ENCODE results near the gene UBE2H.

The UBE2H gene

DNA sequence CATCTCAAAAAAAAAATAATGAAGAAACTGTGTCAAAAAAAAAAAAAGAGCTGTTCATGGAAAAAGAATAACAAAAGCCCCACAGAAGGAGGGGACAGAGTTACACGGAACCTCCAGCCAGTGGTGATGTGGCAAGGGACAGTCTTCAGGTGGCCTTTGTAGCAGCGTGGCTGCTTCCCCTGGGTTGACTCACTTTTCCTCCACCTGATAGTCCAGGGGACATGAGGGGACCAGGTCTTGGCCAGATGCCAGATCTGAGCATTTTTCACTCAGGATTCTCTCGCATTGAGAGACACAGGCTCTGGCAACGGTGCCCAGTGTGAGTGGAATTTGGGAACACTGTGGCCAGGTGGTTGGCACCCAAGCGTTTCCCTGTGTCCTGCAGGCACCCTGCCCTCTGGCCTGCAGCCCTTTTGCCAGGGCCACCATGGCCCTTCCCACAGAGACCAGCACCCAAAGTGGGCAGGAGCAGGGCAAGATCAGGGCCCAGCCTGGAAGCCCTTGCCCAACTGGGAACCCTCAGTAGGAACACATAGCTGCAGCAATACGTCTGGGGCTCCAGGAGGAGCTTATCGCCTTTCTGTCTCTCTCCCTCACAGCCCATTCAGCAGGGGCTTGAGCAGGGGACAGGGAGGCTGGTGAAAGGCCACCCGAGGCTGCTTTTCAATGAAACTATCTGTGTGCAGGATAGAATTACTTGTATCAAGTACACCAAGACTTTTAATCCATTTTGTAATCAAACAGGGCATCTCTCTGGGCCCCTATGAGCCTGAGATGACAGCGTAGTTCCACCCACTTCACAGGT lies 159.1 kb downstream of the UBE2H start:
- in situ Hi-C loops (cut with MboI; ENCODE audit: low sequenced_read_pairs), result no loop called here

DNA sequence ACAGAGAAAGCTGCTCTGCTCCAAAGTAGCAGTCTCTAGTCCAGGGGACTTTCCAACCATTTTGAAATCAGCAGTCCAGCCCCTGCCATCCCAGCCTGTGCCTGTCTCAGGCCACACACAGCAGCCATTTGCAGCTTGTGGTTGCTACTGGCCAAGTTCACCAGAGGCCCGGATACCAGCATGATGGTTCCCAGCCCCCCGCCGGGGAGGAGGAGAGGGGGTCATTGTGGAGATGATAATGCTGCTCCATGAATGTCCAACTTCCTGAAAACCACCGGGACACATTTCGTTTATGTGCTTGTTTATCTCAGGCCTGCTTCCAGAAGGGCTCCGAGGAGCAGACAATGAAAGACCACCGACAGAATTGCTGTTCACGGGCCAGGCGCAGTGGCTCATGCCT lies 160.0 kb downstream of the UBE2H start:
- in situ Hi-C loops (cut with MboI; ENCODE audit: low sequenced_read_pairs), result no loop called here

DNA sequence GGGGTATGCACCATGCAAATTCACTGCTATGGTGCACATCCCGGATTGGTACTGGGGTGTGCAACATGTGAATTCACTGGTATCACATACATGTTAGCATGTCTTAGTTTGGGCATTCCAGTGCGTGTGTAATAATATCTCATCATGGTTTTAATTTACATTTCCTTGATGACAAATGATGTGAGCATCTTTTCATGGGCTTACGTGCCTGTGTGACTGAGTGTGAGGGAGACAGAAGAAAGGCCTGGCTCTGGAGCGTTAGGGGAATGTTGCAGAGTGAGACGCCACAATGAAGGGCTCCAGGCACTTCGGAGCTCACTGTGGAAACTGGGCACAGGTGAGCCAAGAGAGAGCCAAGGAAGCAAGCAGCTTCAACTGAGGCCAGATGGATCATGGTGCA lies 162.6 kb downstream of the UBE2H start:
- in situ Hi-C loops (cut with MboI; ENCODE audit: low sequenced_read_pairs), result no loop called here

DNA sequence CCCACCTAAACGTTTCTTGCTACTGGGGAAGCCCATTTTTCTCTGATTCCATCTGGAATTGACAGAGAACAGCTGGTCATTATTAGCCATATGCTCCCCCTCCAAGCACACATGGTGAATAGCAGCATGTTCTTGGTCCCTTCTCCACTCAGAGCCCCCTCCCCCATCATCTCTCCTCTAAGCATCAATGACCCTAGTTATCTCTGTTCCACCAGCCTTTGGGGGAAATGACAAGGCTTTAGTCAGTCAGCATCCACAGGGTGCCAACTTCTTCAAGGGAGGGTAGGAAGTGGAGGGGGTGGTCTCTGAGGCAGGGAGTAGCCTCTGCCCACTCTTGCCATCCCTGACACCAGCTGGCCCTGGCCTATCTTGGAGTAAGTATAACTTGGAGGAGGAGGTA lies 163.1 kb downstream of the UBE2H start:
- in situ Hi-C loops (cut with MboI; ENCODE audit: low sequenced_read_pairs), result no loop called here

DNA sequence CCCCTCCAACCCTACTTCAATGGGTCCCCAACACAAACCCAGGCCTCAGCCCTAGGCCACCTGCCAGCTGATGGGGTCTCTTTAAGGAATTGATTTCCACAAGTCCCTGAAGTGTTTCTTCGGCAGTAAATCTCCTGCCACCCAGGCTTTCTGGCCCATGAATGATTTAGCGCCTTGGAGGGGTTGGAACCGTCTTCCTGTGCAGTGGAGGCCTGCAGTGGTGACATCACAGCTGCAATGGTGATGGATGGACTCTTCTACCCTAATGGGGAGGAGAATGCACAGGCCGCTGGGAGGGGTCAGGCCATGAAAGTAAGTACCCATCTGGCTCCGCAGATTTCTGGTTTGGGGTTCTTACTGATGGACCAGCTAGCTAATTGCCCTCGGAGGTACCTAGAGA lies 163.8 kb downstream of the UBE2H start:
- in situ Hi-C loops (cut with MboI; ENCODE audit: low sequenced_read_pairs), result no loop called here

DNA sequence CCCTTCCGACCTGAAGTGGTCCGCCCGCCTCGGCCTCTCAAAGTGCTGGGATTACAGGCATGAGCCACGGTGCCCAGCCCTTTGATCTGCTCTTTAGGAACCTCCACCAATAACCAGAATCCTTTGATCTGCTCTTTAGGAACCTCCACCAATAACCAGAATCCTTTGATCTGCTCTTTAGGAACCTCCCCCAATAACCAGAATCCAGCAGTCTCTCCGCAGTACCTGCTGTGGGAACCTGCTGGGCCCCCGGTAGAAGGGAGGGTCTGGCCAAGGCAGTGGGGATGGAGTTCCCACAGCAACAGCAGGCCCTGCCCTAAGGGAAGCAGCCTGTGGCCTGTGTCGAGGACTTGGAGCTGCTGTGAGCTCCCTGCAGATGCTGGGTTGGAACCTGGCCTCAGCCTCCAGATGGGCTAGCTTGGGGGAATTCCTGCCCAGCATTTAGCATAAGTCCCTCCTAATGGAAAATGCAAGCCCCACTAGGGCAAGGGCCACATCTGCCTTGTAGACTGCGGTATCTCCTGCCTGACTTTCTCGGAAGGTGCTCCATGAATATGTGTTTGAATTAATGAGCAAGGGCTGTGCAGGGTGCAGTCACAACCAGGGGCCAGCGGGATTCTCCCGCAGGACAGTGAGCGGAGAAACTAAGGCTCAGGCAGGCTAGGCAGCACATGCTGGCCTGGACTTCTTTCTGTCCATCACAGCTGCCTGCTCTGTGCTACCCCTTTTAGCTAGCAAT lies 165.8 kb downstream of the UBE2H start:
- in situ Hi-C loops (cut with MboI; ENCODE audit: low sequenced_read_pairs), result no loop called here

DNA sequence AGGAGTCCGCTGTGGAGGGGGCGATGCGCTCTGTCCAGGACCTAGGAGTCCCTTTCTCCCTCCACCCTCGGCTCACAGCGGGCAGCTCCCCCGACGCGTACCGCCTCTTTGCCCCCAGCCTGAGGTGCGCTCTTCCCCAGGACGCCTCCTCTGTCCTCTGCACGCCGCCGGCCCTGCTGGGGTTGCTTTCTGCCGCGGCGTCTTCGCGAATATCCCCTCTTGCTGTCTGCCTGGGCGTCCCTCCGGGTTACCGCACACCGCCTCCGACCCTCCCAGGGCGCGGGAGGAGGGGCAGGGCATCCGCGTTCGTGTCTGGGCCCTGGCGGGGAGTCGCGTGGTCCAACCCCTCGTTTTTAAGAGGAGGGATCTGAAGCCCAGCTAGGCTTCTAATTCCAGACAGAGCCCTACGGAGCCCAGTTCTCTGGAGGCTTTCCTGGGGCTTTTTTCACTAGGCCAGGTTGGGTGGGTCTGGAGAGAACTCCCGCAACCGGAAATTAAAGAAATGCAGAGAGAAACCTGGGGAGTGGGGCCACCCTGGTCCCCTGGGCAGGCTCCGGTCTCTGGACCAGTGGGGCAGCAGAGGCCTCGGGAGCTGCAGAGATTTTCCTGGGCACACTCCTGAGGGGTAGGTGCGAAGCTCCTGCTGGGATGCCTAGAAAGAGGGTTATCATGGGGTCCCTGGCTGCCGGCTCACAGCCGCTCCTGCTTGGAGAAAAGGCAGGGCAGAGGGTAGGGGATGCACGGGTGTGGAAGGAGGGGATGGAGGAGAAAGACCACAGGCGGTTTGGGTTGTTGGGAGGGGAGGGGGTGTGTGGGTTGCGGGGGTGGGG lies 166.9 kb downstream of the UBE2H start:
- in situ Hi-C loops (cut with MboI; ENCODE audit: low sequenced_read_pairs), result no loop called here

DNA sequence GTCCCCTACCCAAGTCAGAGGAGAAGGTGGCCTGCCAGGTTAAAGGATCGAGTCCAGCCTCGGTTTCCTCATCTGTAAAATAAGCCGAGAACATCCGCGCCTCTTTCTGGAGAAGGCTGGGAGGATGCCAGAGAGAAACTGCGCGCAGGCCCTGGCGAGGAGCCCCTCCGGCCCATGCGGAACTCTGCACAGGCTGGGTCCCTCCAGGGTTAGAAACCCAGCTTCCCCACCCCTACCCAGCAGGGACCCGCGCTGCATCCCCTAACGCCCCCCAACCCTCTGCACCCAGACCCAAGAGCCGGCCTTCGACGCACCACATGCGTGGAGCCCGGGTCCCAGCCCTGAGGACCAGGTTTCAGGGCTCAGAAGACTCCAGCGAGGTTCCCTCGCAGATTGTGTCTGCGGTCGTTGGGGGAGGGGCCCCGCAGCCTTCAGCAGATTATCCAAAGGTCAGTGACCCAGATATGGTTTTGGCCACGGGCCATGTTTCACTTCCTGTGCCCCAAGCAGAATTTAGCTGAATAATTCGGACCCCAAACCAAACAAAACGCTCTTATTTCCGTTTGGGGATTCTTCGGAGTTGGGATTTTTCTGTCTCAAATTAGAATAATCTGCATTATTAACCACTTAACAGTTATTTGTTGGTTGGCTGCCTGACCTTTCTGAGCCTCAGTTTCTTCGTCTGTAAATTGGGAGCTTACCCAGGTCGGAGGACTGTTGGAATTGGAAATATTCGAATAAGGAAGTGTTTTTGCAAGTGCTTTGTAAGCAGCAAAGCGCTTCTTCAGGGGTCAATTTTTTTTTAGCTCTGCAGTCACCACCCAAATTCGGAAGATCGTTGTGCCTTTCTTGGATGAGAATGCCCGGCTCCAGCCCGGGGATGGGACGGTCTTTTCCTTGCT lies 167.7 kb downstream of the UBE2H start:
- in situ Hi-C loops (cut with MboI; ENCODE audit: low sequenced_read_pairs), result no loop called here

DNA sequence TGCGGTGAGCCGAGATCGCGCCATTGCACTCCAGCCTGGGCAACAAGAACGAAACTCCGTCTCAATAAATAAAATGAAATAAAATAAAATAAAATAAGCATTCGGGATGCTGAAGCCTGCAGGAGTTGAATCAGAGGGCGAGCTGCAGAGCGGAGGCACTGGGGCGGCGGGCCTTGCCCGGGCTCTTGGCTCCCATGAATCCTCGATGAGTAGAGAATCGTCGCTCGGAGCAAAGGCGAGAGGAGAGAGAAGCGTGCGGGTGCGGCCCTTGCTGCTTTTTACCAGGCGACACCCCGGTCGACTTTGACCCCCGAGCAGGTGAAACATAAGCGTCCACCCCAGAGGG lies 168.3 kb downstream of the UBE2H start:
- in situ Hi-C loops (cut with MboI; ENCODE audit: low sequenced_read_pairs), result no loop called here

DNA sequence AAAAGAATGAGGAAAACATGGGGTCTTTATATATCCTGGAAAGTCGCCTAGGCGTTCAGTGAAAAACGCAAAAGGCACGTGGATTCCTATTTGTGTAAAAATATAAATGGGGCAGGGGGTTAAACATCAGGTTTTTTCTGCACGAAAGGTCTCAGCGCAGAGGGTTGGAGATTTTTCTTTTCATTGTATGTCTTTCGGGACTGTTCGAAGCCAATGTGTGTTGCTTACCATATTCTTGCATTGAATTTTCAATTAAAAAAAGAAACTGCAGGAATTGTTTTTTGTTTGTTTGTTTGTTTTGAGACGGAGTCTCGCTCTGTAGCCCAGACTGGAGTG lies 169.2 kb downstream of the UBE2H start:
- in situ Hi-C loops (cut with MboI; ENCODE audit: low sequenced_read_pairs), result no loop called here

DNA sequence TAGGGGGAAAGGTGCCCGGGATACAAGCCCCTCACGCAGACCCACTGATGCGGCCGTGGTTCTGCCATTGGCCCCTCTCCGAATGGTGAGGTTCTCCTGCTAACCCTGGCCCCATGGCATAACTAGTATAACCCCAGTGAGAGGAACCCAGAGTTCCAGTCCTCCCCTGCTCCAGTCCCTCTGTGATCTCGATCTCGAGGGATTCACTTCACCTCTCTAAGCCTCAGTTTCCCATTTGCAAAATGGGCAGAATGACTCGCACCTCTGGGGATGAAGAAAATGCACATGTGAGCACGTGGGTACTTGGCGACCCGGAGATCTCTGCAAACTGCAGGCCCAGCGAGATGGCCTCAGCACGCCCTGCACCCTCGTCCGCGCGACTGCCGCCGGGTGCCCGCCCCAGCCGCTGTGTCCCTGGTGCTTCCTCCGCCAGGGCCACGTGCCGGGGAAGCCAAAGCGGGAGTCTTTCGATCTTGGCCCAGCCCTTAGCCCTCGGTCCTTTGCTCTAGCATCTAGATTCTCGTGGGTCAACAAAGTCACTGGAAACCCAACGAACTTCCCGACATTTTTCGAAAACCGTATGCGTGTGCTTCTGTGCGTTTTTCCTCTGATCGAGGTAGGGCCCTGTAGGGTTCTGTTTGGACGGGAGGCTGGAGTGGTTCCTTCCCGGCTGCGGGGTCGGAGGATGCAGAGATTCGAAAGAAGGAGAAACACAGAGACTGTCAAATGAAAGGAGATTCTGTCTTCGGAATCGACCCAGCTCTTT lies 169.8 kb downstream of the UBE2H start:
- in situ Hi-C loops (cut with MboI; ENCODE audit: low sequenced_read_pairs), result no loop called here

DNA sequence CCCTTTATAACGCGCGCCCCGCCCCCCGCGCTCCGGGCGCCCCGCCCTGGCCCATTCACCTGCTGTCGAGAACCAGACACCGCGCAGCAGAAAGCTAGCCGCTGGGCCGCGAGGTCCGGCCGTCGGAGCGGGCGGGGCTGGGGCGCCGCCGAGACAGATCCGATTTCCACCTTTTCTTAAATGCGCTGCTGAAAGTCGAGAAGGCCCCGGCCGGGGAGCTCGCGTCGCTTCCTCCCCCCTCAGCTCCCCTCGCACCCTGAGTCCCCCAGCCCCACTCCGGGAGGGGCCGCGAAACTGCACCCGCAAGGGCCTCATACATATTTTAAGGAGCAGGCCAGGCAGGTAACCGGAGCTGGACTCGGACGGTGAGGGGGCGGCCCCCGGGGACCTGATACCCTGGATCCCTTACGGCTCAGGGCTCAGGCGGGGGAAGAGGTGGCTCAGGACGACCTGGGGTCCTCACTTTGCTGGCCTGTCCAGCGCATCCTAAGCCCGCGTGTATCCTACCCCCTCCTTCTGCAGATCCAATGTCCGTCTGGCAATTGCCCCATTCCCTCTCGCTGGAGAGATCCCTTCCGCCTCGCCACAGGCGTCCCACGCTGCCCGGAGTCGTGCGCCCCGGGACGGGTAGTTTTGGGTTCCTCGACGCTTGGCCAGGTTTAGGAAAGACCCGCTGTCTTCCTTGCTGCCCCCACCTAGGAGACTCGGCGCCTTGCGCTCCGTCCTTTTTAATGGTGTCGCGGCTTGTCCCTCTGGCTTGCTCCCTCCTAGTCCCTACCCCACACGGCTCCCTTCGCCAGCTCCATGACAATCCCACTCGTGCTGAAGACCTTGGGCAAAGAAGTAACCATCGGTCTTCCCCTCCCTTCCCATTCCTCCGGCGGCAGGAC lies 170.6 kb downstream of the UBE2H start:
- in situ Hi-C loops (cut with MboI; ENCODE audit: low sequenced_read_pairs), result no loop called here

DNA sequence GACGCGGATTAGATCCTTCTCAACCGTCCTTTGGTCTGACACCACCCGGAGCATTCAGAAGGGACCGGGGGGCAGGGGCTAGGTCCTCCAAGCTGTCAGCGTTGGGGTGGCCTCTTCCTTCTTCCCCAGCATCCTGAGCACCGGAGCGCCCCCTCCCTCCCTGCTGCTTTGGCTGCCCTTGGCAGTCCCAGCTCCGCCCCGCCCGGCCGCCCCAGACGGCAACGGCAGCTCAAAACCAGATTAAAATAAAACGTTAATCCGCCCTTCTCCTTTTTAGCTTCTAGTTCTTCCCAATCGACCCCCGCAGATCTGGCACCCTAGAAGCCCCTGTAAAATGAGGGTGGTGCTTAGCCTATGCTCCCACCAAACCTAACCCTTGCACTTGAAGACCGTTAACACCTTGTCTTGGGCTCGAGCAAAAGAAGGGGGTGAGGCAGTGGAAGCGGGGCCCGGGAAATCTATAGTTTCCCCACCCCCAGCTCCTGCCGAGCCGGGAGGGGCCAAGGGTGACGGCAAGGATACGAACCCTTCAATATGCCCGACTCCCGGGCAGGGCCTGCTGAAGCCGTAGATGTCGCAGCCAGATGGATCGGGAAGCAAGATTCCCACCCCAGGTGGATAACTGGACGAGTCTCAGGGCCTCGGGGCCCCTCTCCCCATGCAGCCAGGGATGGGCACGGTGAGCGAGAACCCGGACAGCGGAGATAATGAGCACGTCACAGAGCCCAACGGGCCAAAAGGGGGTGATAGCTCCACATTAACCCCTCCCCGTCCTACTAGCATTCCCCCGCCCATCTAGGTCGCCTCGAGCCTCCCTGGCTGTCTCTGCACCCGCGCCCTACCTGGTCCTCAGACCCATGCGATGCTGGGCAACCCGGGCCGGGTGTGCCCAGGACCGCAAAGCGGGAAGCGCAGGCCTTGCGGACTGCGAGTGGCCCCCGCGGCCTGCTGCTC lies 171.5 kb downstream of the UBE2H start:
- in situ Hi-C loops (cut with MboI; ENCODE audit: low sequenced_read_pairs), result no loop called here
